ENCODE measurements around the gene BCAS3.

- TF ChIP-seq CTCF (IDR thresholded peaks at IDR 0.05; ENCODE audit: low read depth, low read length): no peak
- no peak for TF ChIP-seq EZH2phosphoT487 (IDR thresholded peaks at IDR 0.05; ENCODE audit: low read depth)
Observed at GRCh38 chr17:61283043-61283442, 605.4 kb downstream of the BCAS3 start.

Data from OCI-LY3 (cell line).